Measurements from ENCODE around the gene SEZ6L.

Gene SEZ6L

DNA sequence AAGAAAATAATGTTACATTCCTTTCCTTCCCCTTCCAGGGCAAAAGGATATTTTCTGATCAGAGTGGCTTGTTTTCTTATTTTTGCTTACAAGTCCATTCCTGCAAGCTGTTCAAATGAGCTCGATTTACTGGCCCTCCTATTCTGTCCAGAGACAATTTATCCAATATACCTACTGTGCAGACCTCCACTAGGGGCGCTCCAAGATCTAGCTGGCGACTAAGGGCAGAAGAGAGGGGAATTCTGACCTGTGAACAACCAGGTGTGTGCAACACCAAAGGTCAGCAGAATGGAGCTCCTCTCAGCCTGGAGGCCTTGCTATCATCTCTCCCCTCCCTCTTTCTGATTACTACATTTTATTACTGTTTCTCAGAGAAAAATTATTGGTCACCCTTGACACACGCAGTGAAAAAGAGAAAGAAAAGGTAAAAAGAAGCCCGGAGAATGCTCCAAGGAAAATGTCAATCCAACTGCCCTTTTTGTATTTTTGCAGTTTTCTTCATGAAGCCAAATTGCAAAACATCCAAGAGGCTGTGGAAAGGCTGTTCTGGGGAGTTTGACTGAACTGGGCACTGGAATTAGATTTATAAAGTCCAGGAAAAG, 3.2 kb downstream of the SEZ6L start:
- peak; percentile 56 for DNase-seq (ENCODE audit: insufficient read length, low spot score)
- FAIRE-seq = peak; percentile 66

DNA sequence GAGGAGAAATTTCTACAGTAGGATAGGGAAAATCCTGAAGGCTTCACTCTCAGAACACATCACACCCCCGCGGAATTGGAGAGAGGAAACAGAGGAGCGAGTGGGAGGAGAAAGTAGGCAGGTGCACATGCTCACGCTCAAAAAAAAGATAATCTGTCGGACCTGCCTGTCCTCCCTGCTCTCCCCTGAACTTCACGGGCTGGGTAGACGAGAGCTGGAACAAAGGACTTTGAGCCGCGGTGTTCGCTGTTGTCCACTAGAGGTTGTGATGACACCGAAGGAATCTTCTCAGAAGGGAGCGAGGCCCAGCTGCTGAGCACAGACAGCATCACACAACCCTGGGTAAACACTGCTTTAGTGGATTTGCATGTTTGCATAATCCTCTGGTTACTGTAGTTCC, 5.0 kb downstream of the SEZ6L start:
- DNase-seq (ENCODE audit: insufficient read length, low spot score) (no peak), FAIRE-seq (no peak)

DNA sequence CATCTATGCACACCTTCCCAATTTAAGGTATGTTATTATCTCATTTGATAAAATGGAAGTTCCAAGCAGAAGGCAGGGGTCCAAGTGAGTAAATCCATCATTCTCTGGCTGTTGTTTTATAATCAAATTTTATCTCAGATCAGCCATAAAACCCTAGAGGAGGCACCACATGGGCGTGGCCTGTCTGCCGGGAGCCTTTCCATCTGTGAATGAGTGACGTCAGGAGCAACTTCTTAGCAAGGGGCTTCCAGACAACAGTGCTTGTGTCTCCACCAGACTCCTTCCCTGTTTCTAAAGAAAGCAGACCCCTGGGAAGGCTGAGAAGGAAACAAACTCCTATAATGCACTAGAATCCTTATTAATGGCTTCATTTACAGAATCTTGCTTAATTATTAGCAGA, 13.5 kb downstream of the SEZ6L start:
- FAIRE-seq (no peak), DNase-seq (ENCODE audit: insufficient read length, low spot score) (no peak)

DNA sequence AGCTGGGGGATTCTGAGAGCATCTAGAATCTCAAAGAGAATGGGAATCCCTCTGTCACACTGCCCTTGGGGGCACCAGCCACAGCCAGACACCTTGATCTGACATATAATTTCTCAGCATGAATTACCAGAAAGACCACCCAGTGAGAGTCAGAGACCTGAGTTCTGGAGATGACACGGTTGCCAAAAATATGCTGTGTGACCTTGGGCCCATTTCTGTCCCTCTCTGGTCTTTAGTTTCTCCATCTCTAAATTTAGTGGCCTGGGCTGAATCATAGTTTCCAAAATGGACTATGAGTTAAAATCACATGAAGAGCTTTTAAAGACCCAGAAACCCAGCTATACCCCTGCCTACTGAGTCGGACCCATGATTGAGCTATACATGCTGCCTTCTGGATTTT, 15.9 kb downstream of the SEZ6L start:
- no peak for FAIRE-seq

DNA sequence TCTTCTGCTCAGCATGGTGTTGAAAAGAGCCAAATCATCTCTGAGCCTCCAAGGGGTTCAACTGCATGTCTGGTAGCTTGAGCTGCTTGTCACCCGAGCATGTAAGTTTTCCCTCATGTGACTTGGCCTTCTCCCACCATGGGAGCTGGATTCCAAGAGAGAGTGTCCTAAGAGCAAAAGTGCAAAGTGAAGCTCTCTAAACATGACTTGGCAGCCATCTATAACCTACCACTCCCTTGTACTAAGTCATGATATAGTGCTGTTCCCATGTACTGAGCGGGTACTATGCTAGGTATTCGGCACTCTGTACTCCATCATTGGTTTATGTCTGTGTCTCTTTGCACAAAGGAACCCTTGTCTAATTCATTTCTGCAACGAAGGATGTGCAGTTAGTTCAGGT, 19.1 kb downstream of the SEZ6L start:
- FAIRE-seq (no peak), DNase-seq (ENCODE audit: insufficient read length, low spot score) (no peak)

More for the DNA sequence above, 15.9 kb downstream of the SEZ6L start:
- DNase-seq (ENCODE audit: insufficient read length, low spot score) = no peak

DNA sequence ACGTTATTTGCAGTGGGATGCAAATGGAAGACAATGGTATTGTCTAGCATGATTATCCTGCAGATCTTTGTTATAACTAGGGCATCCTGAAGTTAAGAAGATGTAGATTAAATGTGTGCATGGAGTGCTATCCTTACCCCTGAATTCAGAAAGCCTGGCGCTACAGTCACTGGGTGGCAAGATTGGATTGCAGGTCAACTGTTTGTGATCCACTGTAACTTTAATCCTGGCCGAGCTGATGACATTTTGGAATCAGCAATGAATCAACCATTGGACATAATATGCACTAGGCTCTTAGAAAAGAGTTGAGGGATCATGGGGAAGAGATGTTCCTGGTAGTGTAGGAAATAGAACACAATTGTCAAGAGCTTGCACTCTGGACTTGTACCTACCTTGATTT, 25.1 kb downstream of the SEZ6L start:
- FAIRE-seq (no peak), DNase-seq (ENCODE audit: insufficient read length, low spot score) (no peak)

DNA sequence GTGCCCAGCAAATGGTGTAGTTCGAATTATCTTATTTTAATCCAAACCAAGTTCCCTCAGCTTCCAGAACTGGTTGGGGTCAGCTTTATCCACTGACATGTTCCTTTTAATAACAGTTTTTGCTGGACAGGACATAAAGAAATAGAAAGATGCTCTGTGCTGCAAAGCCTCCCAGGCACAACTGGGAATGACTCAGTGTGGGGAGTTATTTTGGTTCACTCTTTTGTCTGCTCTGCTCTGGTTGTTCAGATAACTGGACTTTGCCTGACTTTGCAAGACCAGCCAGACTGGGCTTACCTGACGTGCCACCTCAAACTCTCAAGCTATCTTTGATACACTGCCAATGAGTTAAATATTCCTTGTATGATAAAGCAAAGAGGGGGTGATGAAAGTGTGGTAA, 25.6 kb downstream of the SEZ6L start:
- FAIRE-seq = no peak
- no peak for DNase-seq (ENCODE audit: insufficient read length, low spot score)

DNA sequence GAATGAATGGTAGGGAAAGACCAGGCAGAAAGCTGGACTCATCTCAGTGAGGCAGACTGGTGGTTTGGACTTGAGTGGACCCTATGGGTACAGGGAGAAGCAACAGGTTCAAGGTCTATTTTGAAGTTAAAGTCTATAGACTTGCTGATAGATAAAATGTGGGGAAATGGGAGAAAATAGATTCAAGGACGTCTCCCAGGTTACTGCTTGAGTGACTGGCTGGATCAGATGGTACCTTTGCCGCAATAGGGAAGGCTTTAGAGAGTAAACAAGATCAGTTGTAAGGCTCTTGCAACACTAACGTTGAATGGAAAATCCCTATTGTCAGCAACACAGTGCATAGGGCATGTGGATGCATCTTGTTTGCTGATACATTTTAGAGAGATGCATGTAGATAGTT, 27.4 kb downstream of the SEZ6L start:
- DNase-seq (ENCODE audit: insufficient read length, low spot score) = no peak
- FAIRE-seq = no peak

DNA sequence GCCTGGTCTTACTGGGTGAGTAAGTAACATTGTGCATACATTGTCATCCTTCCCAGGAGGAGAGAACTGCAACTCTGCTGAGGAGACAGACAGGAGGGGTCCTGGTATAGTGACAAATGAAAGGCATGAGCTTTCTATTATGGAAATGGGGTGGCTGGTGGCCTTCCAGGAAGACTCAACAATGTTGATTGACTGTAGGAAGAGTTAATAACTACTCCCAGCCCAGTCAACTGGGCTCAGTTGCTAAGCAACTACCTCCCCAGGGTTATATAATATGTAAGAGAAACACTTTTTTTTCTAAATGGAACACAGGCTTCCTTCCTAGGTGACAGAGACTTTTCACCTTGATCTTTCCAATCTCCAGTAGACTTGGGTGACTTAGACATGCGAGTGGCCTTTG, 28.2 kb downstream of the SEZ6L start:
- DNase-seq (ENCODE audit: insufficient read length, low spot score) = no peak
- no peak for FAIRE-seq

DNA sequence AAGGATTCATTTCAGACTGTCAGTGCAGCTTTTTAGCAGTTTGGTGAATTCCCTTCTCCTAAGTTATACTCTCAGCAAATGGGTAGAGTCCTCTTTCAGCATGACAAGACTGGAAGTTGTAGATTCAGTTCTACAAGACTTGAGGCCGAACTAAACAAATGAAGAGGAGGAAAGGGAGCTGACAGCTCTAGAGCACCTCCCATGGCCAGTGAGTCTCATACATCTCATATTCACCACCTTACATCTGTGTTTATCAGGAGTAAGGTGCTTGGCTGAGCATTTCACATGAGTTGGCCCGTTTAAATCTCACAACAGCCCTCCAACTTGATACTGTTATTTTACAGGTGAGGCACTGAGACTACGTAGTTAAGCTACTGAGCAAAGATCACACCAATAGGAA, 30.4 kb downstream of the SEZ6L start:
- FAIRE-seq (no peak), DNase-seq (ENCODE audit: insufficient read length, low spot score) (no peak)

DNA sequence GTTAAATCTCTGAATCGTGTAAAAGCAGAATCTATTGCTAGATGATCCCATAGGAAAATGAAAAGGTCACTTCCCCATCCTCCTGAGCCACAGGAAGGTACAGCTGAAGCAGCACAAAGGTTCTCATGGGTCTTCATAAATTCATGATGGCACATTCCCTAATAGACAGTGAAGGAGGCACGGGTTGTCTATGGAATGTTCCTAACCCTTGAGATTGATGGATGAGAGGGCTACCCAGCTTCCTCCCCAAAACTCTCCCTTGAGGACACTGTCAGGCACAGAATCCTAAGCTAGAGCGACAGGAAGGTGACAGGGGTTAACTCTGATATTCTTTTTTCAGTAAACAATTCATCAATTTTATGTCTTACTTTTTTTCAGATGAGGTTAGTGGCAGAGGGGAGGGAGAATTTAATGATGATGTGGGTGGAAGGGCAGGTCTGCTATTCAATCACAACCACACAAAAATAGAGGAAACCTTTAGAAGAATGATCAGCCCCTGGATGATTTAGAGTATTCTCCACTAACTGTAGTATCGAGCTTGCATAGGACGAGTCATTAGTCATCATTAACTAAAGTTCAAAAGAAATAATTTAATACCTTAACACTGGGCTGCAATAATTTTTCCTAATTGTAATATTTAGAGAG, 33.1 kb downstream of the SEZ6L start:
- no peak for DNase-seq (ENCODE audit: insufficient read length, low spot score)
- no peak for FAIRE-seq

DNA sequence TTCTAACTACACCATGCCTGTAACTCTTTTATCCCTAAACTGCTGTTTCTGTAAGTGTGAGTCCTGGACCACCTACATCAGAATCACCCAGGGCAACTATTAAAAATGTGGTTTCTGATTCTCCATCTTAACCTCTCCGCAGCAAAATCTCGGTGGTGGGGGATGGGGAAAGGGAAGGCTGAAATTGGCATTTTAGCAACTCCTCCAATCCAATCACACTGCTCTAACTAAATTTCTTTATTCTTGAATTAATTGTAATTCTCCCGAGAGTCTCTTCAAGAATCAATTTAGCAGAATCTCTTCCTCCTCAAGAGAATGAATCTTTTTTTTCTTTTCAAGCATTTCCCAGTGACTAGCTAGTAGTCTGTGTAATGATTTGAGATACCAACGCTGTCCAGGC, 36.2 kb downstream of the SEZ6L start:
- no peak for FAIRE-seq
- no peak for DNase-seq (ENCODE audit: insufficient read length, low spot score)

DNA sequence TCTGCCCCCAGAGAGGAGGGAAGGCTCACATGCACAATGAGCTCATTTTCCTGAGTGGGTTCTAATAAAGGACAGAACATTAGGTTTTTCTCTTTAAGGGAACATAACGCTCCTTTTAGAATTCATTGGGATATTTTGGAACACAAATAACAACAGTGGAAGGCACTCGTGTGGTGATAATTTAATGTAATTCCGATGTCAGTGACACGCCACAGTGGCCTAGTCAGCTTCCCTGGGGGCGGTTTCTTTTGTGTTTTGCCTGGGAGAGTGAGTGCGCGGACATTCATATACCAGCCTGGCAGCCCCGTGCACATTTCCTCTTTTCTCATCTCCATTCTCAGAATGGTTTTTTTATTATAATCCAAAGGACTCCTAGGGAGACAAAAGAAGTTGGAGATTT, 41.1 kb downstream of the SEZ6L start:
- DNase-seq (ENCODE audit: insufficient read length, low spot score) (no peak), FAIRE-seq (no peak)

DNA sequence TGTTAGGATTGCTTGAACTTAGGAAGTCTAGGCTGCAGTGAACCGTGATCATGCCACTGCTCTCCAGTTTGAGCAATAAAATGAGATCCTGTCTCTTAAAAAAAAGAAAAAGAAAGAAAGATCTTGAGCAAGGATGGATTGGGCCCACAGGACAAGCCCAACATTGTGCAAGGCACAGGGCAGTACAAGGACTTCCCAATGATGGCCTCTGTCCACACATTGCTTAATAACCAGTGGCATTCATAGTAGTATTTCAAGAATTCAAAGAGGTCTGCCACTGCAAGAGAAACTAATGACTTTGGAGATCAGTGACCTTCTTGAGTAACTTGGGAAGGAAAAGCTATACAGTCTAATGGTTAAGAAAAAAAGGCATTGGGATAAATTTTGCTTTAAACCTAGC, 44.6 kb downstream of the SEZ6L start:
- FAIRE-seq = no peak
- no peak for DNase-seq (ENCODE audit: insufficient read length, low spot score)

DNA sequence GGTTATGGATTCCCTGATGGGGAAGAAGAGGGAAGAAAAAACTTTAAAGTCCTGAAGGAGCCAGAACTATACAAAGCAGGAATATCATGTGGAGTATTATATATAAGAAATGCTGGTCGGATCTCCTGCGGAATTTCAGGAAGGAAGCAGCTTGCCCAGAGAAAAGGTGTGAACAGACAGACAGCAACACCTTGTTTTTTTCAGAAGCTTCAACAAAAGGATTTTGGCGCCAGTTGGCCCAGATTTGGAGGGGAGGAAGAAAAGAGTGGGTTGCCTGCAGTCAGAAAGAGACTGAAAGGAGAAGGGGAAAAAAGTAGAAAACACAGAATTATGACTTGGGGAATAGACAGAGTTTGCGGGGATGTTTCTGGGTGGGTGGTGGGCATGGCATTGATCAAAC, 45.2 kb downstream of the SEZ6L start:
- FAIRE-seq (no peak), DNase-seq (ENCODE audit: insufficient read length, low spot score) (no peak)

DNA sequence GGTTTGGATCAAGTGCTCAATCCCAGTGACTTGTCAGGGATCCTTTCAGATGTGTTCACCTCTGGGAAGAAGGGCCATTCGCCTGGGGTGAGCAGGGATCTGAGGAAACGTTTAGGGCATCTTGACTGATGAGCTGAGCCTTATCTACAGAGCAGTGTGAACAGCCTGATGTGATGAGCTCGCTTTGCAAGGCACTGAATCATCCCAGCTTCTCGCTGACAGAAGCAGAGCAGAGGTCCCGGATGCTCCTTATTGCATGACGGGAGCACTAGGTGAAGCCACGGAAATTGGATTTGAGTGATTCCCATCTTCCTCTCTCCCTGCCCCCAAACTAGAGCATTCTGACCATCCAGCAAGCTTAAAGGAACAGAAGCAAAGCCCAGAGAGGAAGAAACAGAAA, 46.5 kb downstream of the SEZ6L start:
- FAIRE-seq (no peak), DNase-seq (ENCODE audit: insufficient read length, low spot score) (no peak)

DNA sequence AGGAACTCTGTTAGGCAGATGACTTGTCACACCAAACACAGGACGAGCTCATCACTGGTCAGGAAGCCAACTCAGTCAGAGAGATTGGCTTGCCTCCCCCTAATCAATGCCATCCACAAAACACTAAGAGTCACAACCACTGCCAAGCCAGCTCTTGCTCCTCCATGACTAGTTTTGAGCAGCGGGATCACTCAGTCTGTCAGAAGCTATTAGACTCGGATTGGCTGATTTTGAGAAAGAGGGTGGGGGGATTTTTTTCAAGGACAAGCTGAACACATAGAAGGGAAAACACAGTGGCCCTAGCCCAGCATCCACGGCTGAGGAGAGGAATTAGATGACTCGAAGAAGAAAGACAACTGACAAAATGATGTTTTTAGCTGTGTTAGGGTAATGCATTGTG, 55.9 kb downstream of the SEZ6L start:
- FAIRE-seq (no peak), DNase-seq (ENCODE audit: insufficient read length, low spot score) (no peak)

DNA sequence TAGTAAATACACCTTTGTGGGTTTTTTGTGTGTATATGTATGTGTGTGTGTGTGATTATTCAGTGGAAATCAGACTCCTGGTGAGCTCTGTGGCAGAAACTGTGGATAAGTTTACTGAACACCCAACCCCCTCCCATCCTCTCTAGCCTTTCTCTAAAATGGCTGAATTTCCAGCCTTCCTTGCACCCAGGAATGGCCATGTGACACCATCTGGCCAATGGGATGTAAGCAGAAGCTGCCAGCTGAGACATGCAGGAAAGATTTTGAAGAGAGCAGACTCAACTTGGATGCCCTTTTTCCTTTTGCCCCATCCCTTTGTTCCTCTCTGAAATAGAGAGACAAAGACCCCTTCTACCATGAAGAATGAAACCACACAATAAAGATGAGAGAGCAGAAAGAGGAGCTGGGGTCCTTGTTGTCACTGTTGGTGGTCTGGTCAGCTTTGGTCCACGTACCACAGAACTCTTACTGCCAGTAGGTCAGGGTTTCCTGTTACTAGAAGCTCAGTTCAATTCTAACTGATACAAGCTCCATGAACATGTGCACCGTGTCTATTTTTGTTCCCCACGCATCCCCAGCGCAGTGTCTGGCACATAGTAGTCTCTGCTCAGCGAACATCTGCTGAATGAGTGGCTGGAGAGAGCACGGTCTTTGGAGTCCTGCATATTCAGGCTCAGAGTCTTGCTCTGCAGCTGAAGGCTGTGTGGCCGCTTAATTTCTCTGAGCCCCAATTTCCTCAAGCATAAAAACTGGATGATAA, 57.5 kb downstream of the SEZ6L start:
- no peak for DNase-seq (ENCODE audit: insufficient read length, low spot score)
- FAIRE-seq = no peak

DNA sequence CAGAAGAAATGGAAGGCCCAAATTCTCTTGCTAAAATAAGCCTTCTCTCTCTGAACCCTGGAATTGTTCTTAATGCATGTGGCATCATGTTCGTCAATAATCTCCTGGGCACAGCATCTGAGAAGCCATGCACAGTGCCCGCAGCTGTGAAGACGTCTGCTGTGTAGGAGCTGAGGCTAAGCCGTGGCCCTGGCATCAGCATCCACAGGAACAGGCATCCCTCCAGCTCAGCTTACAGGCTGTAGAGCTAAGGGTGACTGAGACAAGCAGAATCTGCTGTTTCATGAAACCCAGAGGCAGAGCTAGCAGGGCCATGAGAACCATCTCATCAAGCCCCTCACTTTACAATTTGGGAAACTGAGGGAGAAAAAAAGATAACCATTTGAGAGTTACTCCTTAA, 60.6 kb downstream of the SEZ6L start:
- no peak for DNase-seq (ENCODE audit: insufficient read length, low spot score)
- no peak for FAIRE-seq

DNA sequence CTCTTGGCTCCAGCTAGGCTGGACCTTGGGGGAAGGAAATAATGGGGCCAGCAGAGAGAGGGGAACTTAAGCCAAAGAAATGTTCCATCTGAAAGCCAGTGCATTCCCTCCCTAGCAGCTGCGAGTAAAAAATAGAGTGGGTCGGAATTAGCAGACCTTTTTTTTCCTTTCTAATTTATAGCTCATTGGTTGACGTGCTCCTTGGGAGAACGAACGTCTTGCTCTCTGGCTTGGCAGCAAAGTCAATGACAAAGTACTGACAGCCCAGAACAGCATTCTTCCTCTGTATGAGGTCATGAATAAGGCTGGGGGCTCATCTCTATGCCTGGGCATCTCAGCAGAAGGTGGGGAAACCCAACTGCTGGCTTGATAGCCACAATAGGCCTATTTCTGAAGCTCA, 65.0 kb downstream of the SEZ6L start:
- no peak for DNase-seq (ENCODE audit: insufficient read length, low spot score)
- FAIRE-seq = no peak

DNA sequence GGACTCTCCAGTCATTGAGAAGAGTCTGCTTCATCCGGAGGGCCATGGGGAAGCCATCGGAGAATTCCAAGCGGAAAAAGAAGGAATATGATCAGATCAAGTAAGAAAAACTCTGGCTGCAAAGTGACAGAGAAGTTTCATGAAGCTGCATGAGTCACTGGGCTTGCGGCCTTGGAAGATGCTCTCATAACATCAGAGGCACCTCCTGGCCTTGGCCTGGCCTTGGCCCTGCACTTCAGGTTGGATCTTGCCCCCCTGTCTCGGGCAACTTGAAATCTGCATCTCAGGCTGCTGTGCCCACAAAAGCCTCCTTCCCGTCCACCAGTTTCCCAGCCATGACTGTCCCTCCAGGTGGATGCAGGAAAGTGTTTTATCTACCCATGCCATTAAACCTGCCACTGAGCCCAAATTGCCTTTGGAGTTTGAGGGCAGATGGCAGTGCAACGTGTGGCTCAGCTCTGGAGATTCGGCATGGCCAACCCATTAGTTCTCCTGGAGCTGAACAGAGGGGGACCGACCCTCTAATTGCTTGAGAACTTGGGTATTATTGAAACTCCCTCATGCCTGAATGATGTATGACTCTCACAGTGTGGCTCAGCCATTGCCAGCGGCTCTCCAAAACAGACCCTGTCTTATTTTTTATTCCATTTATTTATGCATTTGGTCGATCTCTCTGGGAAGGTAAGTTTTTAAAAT, 66.7 kb downstream of the SEZ6L start:
- FAIRE-seq (no peak), DNase-seq (ENCODE audit: insufficient read length, low spot score) (no peak)

DNA sequence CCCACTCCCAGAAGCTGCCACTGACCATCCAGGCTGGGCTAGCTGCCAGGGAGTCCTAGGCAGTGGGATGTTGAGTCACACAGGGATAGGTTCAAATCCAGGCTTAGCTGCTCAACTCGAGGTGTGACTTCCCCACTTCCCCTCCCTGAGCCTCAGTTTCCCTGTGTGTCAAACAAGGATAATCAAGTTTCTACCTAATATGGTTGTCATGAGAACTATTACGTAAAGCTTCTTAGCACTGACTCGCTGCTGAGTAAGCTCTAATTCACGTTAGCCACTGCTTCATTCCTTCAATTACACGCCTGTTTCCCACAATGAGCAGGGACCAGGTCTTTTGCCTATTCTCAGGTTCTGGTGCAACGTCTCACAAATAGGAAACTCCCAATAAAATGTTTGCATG, 67.7 kb downstream of the SEZ6L start:
- DNase-seq (ENCODE audit: insufficient read length, low spot score) = no peak
- no peak for FAIRE-seq
